ENCODE data around the gene LMO3.

Gene LMO3

DNA sequence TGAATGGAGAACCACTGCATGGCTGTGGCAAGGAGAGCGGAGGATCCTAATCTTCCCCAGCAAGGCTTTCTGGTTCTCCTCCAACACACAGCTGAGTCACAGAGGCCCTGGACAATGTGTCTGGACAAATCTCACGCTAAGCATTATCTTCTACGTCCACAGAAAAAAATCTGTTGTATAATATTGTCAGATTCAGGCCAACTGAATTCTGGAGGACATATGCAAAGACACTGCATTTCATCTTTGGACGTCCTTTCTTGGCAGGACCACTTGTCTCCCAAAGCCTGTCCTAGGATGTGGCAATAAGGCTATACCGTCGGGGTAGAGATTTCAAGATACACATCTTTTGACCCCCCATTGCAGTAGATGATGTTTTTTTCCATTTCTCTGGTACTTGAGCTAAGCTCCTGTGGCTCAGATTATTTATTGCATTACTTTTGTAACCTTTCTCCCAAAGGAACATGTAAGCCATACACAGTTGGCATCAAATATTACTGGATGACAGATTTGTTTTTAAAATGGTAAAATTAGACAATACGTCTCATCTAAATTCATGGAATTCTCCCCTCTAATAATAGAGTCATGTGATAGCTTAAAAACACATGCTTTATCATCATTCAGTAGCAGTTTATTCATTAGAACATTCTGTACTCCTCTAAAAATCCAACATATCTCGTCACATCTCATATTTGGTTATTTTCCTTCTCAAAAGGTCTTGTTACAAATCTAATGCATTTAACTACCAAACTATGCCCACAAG lies 19.4 kb downstream of the LMO3 start:
- no peak for TF ChIP-seq GATA2 (IDR thresholded peaks at IDR 0.05; ENCODE audit: low read depth, low read length)
- TF ChIP-seq GATA3 (IDR thresholded peaks at IDR 0.05; ENCODE audit: low read depth, low read length): no peak

DNA sequence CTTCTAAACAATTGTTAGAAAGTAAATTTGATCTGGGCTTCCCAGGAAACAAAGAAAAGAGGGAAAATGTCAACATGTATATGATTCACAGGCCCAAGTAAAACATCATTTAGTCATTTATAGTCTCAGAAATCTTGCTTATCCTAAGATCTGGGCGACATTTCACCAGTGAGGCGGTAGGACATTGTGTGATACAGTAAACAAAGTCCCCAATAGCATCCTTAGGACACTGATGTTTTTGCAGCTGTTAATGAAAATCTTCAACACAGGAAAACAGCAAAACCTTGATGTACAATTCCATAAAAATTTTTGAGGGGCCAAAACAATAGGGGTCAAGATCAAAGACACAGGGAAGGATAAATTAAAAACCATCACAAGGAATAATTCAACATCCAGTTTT lies 20.2 kb downstream of the LMO3 start:
- TF ChIP-seq GATA2 (IDR thresholded peaks at IDR 0.05; ENCODE audit: low read depth, low read length) (no peak), GATA3 (IDR thresholded peaks at IDR 0.05; ENCODE audit: low read depth, low read length) (no peak)

DNA sequence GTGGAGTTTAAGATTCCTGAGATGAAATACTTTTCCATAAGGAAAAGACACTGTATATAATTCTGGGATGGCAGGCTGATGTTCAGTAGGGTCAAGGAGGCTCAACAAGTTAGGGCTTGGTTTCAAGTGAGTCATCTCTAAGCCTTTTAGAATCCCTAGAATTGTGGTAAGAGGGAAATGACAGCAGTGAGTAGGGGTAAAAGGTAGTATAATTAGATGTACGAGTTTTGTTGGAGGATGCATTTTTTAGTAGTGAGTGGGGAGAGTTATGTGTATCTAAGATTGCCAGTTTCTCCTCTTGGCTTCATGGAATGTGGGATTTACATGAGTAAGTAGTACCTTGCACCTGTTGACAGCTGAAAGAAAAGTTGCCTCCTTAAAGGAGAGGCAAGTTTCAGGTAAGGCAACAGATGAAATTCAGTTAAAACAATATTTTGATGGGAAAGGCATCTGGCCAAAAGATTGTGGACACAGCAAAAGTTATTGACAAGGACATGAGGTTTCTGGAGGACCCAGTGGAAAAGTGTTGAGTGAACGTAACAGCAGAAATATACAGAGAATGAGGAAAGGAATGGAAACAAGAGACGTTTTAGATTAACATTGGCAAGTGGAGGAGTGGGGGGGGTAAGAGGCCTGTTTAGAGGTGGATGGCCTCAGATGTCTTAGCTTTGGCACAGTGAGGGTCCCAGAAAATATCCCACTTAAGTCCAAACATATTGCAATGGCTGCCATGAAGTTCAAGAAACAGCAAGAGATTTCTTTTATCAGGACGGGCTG lies 21.8 kb downstream of the LMO3 start:
- no peak for TF ChIP-seq GATA2 (IDR thresholded peaks at IDR 0.05; ENCODE audit: low read depth, low read length)
- TF ChIP-seq GATA3 (IDR thresholded peaks at IDR 0.05; ENCODE audit: low read depth, low read length): no peak

DNA sequence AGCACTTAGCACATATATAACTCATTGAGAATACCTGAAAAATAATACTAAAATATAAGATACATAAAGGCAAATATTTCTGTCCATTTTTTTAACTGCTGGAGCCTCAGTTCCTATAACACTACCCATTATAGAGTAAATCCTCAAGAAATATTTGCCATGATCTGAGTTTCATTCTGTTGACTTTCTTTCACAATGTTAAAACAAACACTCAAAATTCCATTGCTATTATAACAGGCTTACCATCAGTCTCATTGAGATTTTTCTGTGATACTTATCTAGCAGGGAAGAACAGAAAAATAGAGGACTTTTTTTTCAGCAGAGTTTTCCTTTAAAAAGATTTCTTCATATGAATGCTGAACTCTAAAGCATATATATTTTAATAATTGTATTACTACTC lies 24.5 kb downstream of the LMO3 start:
- TF ChIP-seq GATA3 (IDR thresholded peaks at IDR 0.05; ENCODE audit: low read depth, low read length) (no peak), GATA2 (IDR thresholded peaks at IDR 0.05; ENCODE audit: low read depth, low read length) (no peak)

DNA sequence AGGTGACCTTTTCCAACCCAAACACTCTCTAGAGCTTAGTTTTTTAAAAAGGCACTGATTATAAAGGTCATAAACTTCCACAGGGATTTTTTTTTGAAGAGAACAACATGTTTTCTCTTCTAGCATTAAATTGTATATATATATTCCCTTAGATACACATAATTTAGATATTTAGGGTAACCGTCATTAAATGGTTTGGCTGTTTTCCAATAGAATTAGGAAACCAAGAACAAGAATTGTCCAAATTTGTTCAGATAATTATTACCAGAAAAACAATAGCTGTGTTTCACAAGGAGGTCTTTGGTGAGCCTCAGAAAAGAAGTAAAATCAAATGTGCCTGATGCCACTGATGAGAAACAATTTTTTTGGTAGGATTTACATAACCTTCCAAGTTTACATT lies 26.9 kb downstream of the LMO3 start:
- TF ChIP-seq GATA3 (IDR thresholded peaks at IDR 0.05; ENCODE audit: low read depth, low read length): no peak
- no peak for TF ChIP-seq GATA2 (IDR thresholded peaks at IDR 0.05; ENCODE audit: low read depth, low read length)

DNA sequence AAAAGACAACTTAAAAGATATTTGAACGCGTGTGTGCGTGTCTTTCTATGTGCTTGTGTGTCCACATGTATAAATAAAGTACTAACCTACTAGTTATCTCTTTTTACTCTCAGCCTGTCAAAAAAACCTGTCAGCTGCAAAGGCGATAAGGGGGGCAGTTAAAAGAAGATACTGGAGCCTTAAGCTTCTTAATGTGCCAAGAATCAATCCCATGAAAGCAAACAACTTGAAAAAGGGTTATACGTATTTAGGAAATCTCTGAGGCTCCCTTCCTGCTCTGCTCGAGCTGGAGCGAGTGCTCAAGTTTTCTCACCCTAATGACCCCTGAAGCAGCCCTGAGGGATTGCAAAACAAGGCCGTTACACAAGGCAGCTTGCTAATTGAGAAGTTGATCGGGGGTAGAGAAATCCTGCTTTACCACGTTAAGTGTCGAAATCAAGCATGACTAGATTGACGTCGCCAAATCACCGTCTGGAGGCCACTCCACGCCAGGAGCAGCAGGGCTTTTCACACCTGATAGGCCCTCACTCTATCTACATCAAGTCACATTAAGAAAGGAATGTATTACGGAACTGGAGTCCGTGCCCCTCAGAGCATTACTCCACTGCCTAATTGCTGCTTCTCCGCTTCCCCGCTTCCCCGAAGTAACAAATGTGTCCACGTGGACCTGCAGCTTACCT lies 32.4 kb downstream of the LMO3 start:
- TF ChIP-seq GATA2 (IDR thresholded peaks at IDR 0.05; ENCODE audit: low read depth, low read length): no peak
- no peak for TF ChIP-seq GATA3 (IDR thresholded peaks at IDR 0.05; ENCODE audit: low read depth, low read length)

DNA sequence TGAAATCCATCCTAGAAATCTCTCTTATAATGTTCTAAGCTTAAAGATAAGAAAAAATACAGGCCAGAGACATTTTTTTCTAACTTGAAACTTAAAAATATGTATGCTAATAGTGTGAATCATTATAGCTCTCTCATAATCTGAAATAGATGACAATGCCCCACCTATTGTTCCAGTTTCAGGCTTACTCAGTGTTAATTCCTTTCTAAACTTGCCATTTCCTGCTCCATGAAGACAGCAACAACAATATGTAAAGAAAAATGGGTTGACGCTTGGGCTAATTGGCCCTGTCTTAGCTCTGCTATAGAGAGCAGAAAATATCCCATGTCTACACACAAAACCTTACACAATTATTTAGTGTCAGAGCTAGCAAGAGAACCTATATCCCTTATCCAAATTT lies 37.1 kb downstream of the LMO3 start:
- TF ChIP-seq GATA2 (IDR thresholded peaks at IDR 0.05; ENCODE audit: low read depth, low read length) (no peak), GATA3 (IDR thresholded peaks at IDR 0.05; ENCODE audit: low read depth, low read length) (no peak)

DNA sequence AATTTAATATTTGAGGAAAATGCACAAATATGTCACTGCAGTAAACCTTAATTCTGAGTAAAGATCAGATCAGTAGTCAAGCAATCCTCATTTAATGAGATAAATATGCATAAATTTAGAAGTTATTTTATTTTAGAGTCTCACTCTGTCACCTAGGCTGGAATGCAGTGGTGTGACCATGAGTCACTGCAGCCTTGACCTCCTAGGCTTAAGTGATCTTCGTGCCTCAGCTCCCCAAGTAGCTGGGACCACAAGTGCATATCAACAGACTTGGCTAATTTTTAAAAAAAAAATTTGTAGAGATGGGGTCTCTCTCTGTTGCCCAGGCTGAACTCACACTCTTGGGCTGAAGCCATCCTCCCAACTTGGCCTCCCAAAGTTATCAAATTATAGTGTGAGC lies 41.3 kb downstream of the LMO3 start:
- TF ChIP-seq GATA2 (IDR thresholded peaks at IDR 0.05; ENCODE audit: low read depth, low read length): no peak
- no peak for TF ChIP-seq GATA3 (IDR thresholded peaks at IDR 0.05; ENCODE audit: low read depth, low read length)

DNA sequence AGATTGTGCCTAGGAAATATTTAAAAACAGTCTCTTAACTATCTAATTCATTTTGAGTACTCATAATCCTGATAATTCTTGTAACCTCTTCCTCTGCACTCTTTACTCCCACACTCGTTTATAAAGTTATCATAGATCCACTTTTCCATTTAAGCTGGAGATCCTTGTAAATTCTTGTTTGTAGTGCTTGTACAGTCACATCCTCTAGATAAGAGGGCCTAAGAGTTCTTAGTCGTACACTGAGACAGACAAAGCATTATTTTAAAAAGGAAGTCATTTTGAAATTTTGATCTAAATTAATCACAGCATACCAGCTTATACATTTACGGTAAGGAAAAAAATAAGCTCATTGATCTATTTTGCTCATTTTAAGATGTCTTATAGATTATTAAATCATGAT lies 42.5 kb downstream of the LMO3 start:
- TF ChIP-seq GATA2 (IDR thresholded peaks at IDR 0.05; ENCODE audit: low read depth, low read length): no peak
- TF ChIP-seq GATA3 (IDR thresholded peaks at IDR 0.05; ENCODE audit: low read depth, low read length): no peak

DNA sequence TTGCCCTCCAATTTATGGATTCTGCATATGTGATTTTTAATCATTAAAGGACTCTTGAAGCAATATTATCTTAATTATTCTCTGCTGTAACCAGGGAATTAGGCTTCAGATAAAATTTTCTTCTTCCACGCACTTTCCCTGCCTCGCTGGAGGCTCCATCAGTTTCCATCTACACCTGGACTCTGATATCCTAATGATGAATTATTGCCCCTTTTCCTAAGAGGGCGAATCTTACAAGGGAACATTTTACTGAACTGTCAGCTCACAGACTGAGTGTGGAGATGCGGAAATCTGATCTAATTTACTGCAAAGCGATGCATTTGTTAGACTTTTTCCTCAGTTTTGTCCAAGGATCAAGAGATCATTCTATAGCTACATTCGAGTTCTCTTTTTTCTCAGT lies 43.0 kb downstream of the LMO3 start:
- no peak for TF ChIP-seq GATA2 (IDR thresholded peaks at IDR 0.05; ENCODE audit: low read depth, low read length)
- no peak for TF ChIP-seq GATA3 (IDR thresholded peaks at IDR 0.05; ENCODE audit: low read depth, low read length)

DNA sequence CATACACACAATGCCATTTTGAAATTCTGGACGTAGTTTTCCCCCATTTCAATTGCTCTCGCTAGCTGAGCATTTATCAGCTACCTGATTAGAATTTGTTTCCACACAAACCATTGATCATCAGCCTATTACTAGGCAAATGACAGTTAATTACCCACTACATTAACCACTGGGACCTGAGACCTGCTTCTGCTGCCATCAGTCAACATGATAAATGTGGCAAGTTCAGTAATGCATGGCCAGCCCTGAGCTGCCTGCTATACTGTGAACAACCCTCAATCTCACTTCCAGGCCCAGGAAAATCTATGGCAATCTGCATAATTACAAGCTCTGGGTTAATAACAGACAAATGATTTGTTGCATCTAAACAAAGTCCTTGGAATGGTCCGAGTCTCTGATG lies 43.5 kb downstream of the LMO3 start:
- TF ChIP-seq GATA3 (IDR thresholded peaks at IDR 0.05; ENCODE audit: low read depth, low read length): no peak
- no peak for TF ChIP-seq GATA2 (IDR thresholded peaks at IDR 0.05; ENCODE audit: low read depth, low read length)

DNA sequence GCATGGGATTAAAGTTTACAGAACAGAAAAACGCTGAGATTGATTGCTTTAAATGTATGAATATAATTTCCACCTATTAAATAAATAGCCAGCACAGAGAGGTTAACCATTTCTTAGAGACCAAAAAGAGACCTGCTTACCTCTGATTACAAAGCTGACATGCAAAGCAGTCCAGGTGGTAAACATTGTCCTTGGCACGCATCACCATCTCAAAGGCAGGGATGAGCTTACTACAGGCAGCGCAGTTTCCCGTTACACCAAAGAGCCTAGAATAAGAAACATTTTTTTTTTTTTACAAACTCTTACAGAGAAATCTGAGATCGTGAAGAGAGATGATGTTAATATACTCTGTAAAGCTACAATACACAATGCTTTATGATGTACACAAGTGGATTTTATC lies 45.7 kb downstream of the LMO3 start:
- no peak for TF ChIP-seq GATA2 (IDR thresholded peaks at IDR 0.05; ENCODE audit: low read depth, low read length)
- no peak for TF ChIP-seq GATA3 (IDR thresholded peaks at IDR 0.05; ENCODE audit: low read depth, low read length)

DNA sequence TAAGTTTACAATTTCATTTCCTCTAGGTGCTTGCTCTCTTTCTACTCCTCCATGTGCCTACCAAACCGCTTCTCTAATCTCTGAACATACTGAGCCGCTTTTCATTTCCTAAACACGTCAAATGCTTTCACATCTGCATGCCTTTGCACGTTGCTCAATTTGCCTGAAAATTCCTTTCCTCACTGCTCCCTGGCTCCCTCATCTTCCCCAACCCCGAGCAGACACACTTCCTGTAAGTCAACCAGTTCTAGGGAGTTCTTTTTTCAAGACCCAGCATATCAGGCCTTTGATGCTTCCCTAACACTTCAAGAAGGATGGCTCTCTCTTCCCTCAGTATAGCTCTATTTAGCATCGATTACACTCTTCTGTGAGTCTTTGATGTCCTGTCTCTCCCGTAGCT lies 50.3 kb downstream of the LMO3 start:
- no peak for TF ChIP-seq GATA3 (IDR thresholded peaks at IDR 0.05; ENCODE audit: low read depth, low read length)
- no peak for TF ChIP-seq GATA2 (IDR thresholded peaks at IDR 0.05; ENCODE audit: low read depth, low read length)

DNA sequence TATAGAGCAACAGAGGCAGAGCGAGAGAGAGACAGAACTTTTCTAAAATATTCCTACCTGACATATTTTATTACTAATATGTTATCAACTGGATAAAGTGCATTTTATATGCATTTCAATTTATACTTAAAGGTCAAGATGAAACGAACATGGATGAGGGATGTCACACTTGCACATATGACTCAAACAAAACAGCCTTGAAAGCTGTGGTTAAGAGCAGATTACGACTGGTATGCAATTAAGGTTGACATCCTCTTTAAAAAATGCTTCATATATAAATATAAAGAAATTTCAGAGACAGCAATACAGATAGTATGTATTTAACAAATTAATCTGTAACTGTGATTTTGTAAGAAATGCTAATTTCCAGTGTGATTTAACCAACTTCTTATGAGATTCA lies 52.5 kb downstream of the LMO3 start:
- TF ChIP-seq GATA2 (IDR thresholded peaks at IDR 0.05; ENCODE audit: low read depth, low read length) (no peak), GATA3 (IDR thresholded peaks at IDR 0.05; ENCODE audit: low read depth, low read length) (no peak)

DNA sequence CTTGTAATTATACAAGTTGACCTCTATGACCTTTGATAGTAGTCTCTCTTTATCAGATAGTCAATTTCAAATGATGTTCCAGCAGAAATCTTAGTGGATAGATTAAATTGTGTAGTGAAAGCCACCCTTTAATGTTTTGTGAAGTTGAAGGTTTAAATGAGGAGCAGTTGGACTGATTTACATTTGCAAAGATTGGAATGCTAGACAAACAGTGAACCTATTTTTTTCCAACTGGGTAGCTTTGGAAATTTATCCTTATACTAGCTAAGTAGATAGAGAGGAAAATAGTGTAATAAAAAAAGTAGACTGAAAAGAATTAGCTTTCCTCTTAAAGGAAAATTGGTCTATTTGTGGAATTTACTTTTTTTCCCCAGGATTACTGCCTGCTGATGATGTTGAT lies 53.7 kb downstream of the LMO3 start:
- TF ChIP-seq GATA3 (IDR thresholded peaks at IDR 0.05; ENCODE audit: low read depth, low read length) (no peak), GATA2 (IDR thresholded peaks at IDR 0.05; ENCODE audit: low read depth, low read length) (no peak)

All from SH-SY5Y (cell line).